ENCODE results near the gene TMEM165. TPM values are rescaled to one million over a fixed set of nuclear protein-coding genes. Genes with fewer than 3 reads are reported as not detected.

Gene TMEM165
- total RNA-seq, 1 donor from 2014 or later = 56.4 TPM

GRCh38 chr4:55397520-55398321 lies 2.0 kb downstream of the TMEM165 start:
- DNase-seq (ENCODE audit: low spot score) = no peak
- intact Hi-C loops (cut with DNase I) = loop anchor here (5.0 kb wide), 1 partner anchor 550 kb away; the partner anchor contains the start of gene CEP135

- intact Hi-C loops (cut with DNase I) = loop anchor here (5.0 kb wide), 1 partner anchor 549 kb away; the partner anchor contains the start of gene CEP135
- DNase-seq (ENCODE audit: low spot score) = no peak
Measured at GRCh38 chr4:55398461-55398860, 2.7 kb downstream of the TMEM165 start.

DNA sequence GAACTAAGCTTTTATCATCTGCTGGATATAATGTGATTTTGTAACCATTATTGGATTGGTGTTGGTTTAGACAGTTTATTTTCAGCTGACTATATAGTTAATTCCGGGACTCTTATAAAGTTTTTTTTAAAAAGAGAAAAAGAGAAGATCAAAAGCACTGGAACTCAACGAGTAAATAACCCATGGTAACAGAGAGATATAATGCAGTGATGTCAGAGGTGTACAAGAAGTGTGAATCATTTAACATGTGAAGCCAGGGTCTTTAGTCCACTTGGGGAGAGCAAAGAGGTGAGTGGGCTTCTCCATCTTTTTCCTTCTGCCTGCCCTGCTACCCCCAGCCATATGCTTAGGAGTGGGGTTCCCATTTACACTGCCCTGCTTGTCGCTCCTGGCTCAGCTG lies 3.2 kb downstream of the TMEM165 start:
- intact Hi-C loops (cut with DNase I) = loop anchor here (5.0 kb wide), 1 partner anchor 548 kb away; the partner anchor contains the start of gene CEP135
- no peak for DNase-seq (ENCODE audit: low spot score)

DNA sequence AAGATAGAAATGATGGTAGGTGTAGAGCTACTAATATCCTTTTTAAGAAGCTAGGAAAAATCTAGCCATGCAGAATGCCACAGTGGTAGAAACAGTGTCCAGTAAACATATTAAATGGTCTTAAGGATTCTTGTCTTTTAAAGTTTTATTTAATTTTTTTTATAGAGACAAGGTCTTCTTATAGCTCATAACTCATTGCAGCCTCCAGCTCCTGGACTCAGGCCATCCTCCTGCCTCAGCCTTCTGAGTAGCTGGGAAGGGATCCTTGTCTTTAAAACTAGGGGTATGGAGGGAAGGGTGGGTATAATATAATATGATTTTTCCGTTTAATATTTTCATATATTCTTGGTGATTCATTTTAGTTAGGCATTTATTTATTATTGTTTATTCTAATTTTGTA lies 3.8 kb downstream of the TMEM165 start:
- DNase-seq (ENCODE audit: low spot score) = no peak
- intact Hi-C loops (cut with DNase I) = loop anchor here (5.0 kb wide), 1 partner anchor 548 kb away; the partner anchor contains the start of gene CEP135

DNA sequence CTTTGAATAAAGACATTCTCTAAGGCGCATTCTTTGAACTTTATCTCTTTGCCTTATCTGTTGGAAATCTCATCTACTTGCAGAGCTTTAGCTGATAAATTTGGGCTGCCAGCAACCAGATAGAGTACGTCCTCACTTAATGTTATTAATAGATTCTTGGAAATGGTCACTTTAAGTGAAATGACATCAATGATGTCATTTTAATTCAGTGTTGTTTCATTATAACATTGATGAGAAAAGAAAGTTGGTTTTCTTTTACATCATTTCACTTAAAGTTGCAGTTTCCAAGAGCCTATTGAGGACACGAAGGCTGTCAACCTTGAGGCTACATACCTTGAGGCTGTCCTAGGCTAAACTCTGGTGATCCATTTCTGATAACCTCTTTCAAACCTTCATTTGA lies 9.3 kb downstream of the TMEM165 start:
- intact Hi-C loops (cut with DNase I) = no loop called here
- DNase-seq (ENCODE audit: low spot score) = no peak

- intact Hi-C loops (cut with DNase I) = no loop called here
- DNase-seq (ENCODE audit: low spot score) = no peak
Measured at GRCh38 chr4:55406545-55406944, 10.8 kb downstream of the TMEM165 start.

DNA sequence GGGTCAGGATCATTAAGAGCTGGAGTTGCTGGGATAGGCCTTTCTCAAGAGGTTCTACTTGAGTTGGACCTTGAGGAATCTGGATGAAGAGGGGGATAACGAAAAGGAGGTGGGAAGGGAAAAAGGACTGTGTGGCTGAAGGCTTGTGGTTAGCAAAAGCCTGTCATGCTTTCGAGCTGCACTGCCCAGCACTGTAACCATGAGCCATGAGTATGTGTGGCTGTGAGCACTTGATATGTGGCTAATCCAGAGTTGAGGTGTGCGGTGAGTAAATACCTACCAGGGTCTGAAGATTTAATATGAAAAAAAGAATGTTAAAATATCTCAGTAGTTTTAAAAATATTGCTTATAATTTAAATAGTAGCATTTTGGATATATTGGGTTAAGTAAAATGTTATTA lies 11.4 kb downstream of the TMEM165 start:
- no peak for DNase-seq (ENCODE audit: low spot score)
- intact Hi-C loops (cut with DNase I) = no loop called here

DNA sequence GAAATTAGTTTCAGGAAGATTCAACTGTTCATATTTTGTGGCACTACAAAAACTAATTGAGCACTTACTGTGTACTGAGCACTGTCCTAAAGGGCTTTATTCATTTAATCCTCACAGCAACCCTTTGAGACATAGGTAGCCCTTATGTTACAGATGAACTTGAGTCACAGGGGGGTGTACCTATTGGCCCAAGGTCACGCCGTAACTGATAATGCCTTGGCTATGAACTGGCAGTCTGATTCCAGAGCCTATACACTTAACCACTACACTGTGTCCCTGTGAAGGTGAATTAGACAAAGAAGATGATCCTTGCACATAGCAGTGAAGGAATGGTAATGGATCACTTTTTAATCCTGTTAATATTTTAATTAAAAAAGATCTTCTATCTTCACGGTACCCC lies 12.0 kb downstream of the TMEM165 start:
- intact Hi-C loops (cut with DNase I) = no loop called here
- DNase-seq (ENCODE audit: low spot score) = no peak

GRCh38 chr4:55409468-55410171 lies 13.9 kb downstream of the TMEM165 start:
- DNase-seq (ENCODE audit: low spot score) = no peak
- intact Hi-C loops (cut with DNase I) = loop anchor here (1.0 kb wide), 1 partner anchor 9 kb away; no protein-coding TSS in a partner anchor

GRCh38 chr4:55410431-55410830 lies 14.7 kb downstream of the TMEM165 start:
- no peak for DNase-seq (ENCODE audit: low spot score)
- intact Hi-C loops (cut with DNase I) = no loop called here

DNA sequence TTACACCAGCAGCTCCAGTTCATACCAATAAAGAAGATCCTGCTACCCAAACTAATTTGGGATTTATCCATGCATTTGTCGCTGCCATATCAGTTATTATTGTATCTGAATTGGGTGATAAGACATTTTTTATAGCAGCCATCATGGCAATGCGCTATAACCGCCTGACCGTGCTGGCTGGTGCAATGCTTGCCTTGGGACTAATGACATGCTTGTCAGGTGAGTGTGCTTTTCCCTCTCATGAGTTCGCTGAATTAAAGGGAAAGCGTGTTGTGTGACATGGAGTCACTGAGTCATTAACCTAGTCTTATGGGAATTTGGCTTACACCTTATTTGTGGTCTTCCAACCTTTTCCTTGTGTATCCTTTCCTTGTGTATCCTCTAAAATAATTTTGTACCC lies 15.9 kb downstream of the TMEM165 start:
- intact Hi-C loops (cut with DNase I) = no loop called here
- no peak for DNase-seq (ENCODE audit: low spot score)

DNA sequence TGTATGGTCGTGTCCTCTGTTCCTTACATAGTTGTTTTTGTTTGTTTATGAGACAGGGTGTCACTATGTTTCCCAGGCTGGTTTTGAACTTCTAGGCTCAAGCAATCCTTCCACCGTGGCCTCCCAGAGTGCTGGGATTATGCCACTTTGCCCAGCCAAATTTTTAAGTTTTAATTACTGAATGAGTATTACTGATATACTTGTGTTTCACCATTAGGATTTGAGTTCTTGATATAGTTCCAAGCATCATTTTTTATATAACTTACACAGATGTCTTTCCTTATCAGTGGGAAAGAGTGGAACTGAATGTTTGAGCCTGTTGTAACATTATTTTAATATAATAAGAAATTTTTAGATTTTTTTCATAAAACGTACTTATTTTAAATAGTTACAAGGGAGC lies 20.4 kb downstream of the TMEM165 start:
- no peak for DNase-seq (ENCODE audit: low spot score)
- intact Hi-C loops (cut with DNase I) = no loop called here

DNA sequence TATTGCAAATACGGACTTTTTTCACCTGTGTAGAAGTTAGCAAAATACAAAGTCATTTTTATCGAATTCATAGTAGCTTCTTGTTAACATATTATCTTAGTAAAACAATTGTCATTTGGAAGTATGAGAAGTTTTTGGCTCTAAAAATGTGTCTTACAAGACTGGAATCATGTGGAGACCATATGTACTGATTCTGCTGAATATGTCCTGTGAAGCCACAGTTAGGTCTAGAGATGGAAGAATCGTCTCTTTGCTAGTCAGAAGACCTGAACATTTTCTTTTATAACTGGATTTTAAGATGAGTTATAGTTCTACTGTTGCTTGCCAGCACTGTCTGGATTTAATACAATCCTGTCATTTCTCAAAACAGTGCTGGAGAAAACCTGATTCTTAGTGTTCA lies 29.0 kb downstream of the TMEM165 start:
- DNase-seq (ENCODE audit: low spot score) = no peak
- intact Hi-C loops (cut with DNase I) = no loop called here

DNA sequence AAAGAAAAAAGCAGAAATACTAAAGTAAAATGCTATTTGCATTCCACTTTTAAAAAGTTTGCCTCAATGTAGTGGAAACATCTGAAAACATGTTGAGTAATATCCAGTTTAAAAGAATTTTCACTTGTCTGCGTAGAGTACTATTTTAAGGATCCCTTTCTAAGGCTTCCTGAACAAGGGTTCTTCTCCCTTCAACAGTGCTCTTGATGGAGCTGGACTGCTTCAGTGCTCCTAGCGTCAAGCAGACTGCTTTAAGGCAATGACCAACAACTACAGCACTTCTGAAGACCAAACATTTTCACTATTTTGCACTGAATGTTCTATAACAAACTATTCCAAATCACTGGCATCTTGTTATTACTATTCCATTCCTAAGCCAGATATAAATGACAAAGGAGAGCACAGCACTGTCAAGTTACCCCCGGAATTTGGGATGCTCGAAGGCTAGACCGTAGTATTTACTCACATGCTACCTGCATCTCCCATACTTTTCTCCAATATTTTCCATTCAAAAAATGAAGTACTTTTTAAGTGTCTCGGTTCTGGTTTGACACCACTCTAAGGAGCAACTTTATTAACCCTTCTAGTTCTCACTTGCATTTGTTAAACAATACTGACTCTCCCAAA lies 36.1 kb downstream of the TMEM165 start:
- intact Hi-C loops (cut with DNase I) = no loop called here
- no peak for DNase-seq (ENCODE audit: low spot score)

- DNase-seq (ENCODE audit: low spot score) = no peak
- intact Hi-C loops (cut with DNase I) = no loop called here
Measured at GRCh38 chr4:55435141-55435841, 39.5 kb downstream of the TMEM165 start.

GRCh38 chr4:55437356-55437796 lies 41.6 kb downstream of the TMEM165 start:
- intact Hi-C loops (cut with DNase I) = no loop called here
- DNase-seq (ENCODE audit: low spot score) = no peak

DNA sequence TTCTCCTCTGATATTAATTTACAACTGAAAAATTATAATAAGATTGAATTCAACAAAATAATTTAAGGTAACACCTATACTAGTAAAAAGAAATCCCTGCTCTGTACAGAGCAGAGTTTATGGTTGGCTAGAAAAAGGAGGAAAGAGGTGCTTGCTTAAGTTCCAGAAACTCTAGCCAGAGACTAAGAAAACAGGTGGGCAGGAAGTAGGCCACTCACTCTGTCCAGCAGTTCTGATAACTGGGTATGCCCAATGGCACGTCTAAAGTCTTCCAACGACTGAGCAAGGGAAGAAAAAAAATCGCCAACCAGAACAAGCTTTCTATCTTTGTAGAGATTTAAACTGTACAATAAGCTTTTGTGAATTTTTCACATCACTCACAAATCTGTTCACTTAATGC lies 42.1 kb downstream of the TMEM165 start:
- no peak for DNase-seq (ENCODE audit: low spot score)
- intact Hi-C loops (cut with DNase I) = no loop called here

DNA sequence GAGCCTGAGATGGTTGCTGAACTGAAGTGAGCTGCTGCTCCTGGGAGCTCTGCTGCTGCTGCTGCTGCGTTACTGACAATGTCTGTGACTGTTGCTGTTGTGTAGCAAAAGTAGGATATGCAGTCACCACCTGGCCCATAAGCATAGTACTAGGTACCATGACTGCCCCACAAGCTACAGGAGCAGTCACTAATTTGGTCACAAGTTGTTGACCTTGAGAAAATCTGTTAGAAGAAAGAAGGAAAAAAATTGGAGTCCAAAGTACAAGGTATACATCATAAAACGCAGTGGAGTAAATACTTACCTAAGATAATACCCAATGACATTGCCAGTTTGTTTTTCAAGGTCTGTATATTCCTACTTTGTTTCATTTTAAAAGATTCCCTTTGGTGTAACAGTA lies 42.6 kb downstream of the TMEM165 start:
- DNase-seq (ENCODE audit: low spot score) = no peak
- intact Hi-C loops (cut with DNase I) = no loop called here

DNA sequence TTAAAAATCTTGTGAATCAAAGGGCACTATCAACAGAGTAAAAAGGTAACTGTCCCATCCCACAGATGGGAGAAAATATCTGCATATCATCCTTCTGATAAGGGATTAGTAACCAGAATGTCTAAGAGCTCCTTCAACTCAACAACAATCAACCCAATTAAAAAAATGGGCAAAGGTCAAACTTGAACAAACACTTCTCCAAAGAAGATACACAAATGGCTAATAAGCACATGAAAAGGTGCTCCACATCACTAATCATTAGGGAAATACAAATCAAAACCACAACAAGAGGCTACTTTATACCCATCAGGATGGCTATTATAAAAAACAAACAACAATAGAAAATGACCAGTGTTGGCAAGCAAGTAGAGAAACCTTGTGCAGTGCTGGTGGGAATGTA lies 43.3 kb downstream of the TMEM165 start:
- intact Hi-C loops (cut with DNase I) = no loop called here
- DNase-seq (ENCODE audit: low spot score) = no peak

GRCh38 chr4:55440786-55441185 lies 45.0 kb downstream of the TMEM165 start:
- intact Hi-C loops (cut with DNase I) = no loop called here
- DNase-seq (ENCODE audit: low spot score) = no peak
